ENCODE data around the gene KRT2.

The KRT2 gene

DNA sequence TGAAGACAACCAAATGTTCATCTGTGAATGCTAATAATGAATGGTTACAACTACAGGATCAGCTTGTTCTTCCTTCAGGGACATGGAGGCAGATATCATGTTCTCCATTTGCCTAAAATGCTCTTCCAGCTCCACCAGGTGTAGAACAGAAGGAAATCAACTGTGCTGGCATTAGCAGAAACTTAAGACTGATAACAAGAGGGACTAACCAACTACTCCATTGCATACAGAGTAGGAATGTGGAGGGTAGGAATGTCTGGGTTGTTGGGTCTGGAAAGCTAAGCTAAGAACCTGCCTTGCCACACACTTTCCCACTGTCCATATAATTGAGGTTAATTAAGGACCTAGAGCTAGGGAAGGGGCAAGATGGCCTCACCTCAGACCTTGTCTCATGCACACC lies 11.4 kb upstream of the KRT2 start:
- no peak for DNase-seq (ENCODE audit: low read depth in 2 of 2)

DNA sequence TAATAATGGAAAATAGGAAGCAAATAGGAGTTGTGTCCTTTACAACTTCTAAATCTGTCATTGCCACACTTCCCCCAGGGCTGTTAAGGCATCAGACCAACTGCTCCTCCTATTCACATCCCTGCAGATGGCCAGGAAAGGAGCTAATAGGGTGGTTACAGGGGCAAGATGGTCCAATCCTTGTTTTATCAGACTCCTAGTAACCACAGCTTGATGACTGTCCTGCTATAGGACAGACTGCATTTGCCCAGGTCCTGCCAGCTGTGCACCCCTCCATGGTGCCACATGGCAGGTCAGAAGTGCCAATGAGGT lies 10.9 kb upstream of the KRT2 start:
- DNase-seq (ENCODE audit: low read depth in 2 of 2): no peak

DNA sequence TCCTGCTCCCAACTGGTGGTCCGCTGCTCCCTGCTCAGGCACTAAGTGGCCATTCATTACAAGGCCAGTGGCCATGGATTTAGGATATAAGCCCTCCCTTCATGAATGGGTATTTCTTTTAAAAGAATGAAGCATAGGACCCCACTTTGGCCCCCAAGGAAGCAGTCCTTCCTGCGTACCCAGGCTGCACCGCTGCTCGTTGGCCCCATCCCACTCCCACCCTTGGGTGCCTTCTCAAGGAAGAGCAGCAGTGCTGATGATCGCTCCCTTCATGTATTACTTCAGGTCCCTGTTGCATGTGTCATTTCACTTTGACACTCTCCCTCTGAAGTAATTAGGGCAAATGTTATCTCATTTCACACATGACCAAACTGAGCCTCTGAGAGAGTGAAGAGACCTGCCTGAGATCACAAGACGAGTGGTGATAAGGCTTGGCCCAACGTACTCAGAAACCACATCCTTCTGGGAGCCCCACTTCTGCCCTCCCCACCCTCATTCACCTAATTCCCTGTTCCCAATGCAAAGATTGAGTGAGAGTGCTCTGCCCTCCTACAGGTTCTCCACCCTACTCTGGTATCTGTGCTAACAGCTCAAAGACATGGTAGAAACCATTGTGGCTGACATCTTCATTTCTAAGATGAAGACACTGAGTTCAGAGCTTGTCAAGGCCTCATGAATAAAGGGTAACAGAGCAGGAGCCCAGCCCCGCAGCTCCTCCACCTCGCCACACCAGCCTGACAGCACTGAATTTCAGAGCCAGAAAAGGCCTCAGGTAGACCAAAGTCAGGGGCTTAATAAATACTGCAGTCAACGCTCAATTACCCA lies 10.3 kb upstream of the KRT2 start:
- DNase-seq (ENCODE audit: low read depth in 2 of 2): no peak

DNA sequence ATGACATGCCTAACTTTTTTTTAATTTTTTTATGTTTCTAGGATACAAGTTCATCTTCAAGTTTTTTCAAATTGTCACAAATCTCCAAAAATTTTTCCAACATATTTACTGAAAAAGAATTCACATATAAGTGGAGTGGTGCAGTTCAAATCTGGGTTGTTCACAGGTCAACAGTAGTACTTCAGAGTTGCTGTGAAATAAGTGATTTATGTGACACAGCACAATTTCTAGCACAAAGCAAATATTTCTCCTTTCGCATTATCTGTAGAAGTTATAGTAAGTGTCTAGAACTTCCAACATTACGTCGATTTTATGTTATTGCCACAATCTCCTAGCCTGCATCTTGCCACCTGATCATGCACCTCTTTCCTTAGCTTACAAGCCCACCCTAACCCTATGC lies 9.7 kb upstream of the KRT2 start:
- DNase-seq (ENCODE audit: low read depth in 2 of 2): no peak

DNA sequence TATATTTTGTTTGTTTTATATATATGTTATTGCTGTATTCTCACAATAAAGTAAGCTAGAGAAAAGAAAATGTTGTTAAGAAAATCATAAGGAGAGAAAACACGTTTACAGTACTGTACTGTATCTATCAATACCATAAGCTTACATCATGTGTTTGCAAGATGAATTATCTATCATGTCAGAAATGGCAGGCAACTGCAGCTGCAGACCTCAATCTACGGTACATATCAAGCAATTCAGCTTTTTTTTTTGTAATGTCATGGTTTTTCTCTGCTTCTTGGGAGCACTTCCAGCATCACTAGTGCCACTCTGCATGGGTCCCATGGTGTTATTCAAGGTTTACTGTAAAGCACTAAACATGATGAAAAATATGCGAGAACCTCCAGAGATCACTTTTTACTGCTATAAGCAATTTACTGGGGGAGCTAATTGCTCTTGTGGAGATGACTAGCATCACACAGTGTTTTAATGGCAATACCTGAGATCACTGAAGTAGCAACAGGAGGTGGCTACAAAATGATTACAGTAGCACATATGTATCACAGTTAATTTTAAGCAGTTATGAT lies 9.0 kb upstream of the KRT2 start:
- DNase-seq (ENCODE audit: low read depth in 2 of 2): no peak

DNA sequence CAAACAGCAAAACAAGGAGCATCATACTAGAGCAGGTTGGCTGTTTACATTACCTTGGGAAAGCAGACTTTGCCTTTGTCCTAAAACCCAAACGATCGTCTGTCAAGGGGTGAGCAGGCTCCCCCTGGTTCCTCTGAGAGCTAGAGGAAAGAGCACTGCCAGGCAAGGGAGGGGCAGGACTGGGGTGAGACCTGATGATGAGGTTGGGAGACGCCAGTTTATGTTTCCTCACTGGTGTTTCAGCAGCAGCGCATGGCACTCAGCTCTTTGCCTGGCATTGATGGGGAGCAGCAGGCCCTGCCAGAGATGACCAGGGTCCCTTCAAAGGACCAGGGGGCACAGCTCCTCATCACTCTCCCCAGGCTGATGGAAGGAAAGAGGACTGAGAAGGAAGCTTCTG lies 7.9 kb upstream of the KRT2 start:
- DNase-seq (ENCODE audit: low read depth in 2 of 2): no peak

DNA sequence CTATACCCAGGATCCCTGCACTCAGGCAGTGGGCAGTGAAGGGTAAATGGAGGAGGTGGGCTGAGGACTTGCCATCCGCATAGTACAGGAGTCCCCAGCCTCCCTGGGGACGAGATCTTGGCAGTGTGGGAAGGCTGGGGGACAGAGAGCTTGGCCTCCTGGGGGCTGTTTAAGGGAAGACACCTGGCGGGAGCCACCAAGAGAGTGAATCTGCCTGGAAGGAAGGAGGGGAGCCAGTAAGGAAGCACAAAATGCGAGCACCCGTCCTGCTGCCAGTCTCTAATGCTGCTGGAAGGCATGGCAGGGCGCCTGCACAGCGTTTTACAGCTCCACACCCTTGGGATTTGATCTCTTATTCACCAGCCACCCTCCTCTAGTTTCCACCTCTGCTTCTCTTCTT lies 7.4 kb upstream of the KRT2 start:
- DNase-seq (ENCODE audit: low read depth in 2 of 2): no peak

DNA sequence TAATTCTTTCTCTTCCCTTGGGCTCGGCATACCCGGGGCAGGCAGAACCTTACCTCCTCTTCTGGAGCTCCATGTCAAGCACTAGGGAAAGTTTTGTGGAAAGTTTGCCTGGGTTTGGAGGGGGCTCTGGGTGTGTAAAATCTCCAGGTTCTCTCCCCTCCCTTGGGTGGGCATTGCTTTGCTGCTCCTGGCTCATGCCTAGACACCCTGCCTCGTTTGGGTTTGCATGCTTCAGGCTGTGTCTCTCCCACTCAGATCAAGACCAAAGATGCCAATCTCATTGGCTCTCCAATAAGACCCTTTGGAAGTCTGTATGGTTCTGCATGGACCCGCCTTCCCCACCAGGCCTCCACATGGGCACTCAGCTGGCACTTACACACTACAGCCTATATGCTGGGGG lies 6.2 kb upstream of the KRT2 start:
- DNase-seq (ENCODE audit: low read depth in 2 of 2): no peak

DNA sequence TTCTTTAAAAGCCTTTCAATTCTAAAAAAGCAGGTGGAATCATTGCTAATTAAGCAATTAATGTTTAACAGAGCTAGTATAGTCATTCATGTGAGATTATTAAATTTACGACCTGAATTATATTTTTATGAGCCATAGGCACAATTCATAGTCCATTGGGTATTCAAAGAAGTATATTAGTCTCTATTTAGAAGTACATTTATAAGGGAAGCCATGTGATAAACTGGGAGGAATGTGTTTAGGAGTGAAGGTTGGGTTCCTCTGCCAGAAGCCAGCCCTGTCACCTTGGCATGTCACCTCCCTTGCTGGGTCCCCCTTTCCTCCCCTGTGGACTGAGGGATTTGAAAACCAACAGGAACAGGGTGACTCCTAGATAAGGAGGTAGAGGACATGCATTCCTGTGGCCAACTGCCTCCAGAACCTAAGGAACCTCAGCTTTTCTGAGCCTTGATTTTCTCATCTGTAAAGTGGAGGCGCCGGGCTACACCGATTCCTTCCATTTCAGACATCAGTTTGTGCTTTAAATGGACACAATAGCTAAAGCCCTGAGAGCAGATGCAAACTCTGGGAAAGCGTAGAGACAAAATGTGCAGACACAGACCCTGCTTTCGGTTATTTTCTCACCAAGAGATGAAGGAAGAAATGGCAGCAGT lies 5.4 kb upstream of the KRT2 start:
- DNase-seq (ENCODE audit: low read depth in 2 of 2): no peak

DNA sequence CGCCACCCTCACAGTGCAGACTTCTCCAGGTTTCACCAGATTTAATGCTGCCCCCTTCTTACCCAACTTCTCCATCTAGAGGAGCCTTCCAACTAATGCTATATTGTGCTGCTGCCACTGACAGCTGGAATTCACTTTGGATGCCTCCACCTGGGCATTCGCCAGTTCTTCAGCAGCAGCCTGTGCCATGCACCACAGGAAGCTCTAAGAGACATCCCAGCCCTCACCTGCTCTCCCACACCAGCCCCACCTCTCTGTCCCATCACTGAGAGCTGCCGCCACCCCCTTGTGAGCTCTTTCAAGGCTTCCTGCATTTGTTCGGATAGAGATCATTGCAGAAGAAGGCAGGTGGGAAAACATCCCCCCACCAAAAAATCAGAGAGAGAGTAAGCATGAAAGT lies 4.6 kb upstream of the KRT2 start:
- DNase-seq (ENCODE audit: low read depth in 2 of 2): no peak

DNA sequence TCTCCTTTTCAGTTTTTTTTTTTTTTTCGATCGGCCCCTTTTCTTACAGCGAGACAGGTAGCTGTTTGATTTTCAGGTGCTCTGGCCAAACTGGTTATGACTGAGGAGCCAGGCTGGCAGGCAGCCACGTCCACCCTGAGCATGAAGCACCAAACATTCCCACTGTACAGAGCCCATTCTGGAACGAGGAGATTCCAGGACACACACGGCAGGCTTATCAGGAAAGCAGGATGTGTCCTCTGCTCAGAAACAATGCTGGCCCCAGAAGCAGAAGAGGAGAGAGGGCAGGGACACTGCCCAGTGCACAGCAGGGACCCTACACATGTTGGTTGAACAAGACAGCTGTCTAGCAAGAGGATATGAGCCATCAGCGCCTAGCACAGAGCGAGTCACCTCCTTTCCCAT lies 3.7 kb upstream of the KRT2 start:
- DNase-seq (ENCODE audit: low read depth in 2 of 2): no peak

DNA sequence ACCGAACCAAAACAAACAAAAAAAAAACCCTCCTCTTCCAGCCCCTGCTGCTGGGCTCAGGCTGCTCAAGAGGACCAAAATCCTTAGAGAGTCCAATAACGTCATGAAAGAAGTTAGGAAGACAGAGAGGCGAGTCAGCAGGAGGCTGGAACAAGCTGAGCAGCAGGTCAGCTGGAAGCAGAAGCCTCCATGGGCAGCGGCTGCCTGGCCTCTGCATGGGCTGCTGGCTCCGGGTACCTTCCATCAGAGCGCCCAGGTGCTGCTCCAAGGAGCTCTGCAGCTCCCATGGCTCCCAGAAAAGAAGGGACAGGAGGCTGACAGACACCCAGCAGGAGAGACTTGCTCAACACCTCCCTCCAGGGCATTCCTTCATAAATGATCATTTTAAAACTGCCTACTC lies 3.2 kb upstream of the KRT2 start:
- no peak for DNase-seq (ENCODE audit: low read depth in 2 of 2)

DNA sequence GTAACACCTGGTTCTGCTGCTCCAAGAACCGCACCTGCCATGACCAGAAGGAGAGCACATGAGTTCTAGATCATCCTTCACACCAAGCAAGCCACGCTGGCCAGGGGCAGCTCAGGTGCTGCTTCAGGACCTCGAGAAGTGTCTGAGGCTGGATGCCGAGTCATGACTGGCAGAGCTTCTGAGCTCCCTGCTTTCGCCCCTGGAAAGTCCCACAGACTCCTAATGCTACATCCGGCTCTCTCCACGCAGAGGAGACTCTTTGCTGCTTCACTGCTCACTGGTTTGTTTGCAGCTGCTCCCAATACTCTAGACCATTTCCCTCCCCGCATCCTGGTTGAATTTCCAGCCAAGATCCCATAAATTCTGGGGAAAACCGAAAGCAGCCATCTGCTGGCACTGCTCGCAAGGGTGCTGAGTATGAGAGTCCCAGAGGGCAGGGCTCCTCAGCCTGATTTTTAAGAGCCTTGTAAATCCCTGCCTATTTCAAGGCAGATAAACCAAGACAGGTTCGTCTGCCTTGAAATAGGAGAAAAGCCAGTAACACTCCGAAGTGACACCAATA lies 1.4 kb downstream of the KRT2 start:
- no peak for DNase-seq (ENCODE audit: low read depth in 2 of 2)

DNA sequence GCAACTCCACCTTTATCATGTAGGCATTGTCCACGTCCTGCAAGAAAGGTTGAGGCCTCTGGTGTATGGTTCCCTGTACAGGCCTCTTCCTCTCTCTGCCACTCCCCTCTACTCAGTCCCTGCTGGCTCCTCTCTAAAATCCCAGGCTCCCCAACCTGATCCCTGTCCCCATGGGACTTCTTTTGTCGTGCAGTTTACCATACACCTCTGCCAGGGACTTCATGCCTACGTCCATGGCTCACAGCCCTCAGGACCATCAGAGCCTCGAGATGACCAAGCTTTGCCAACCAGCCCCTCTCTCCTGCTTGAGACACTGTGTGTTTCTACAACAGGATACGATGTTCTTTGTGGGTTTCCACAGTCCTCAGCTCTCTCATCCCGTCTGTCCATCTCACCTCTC lies 2.9 kb downstream of the KRT2 start:
- DNase-seq (ENCODE audit: low read depth in 2 of 2): no peak

DNA sequence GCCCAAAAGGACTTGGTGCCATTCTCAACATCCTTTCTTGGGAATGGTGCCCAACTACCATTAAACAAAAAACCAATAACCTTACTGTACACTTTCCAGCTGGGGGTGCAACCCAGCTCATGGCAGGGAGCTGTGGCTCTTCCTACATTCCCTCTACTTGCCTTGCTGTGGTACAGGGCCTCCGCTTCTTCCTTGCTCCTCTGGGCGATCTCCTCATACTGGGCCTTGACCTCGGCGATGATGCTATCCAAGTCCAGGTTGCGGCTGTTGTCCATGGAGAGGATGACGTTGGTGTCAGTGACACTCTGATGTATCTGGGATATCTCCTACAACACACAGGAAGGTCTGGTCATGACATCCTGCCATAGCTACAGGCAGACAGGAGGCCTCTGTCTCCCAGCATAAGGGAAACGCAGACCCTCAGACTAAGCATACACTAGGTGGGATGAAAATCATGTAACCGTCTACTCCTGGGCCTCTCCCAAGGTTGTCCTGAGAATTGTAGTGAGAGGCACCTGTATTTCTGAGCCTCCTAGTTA lies 3.9 kb downstream of the KRT2 start:
- DNase-seq (ENCODE audit: low read depth in 2 of 2): no peak

DNA sequence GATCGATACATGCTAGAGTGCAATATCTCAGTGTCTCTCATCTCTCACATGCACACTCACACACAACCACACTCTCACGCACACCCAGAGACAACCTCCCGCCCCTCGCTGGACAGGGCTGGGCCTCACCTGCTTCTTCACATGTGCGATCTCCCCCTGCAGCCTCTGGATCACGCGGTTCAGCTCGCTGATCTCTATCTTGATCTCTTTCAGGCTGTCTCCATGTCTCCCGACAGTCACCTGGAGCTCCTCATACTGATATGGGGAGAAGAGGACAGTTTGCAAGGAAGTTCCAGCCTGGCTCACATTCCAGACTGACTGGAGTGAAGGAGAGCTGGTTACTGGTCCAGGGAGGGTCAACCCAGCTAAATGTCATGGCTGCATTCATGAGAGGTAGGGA lies 4.4 kb downstream of the KRT2 start:
- no peak for DNase-seq (ENCODE audit: low read depth in 2 of 2)

DNA sequence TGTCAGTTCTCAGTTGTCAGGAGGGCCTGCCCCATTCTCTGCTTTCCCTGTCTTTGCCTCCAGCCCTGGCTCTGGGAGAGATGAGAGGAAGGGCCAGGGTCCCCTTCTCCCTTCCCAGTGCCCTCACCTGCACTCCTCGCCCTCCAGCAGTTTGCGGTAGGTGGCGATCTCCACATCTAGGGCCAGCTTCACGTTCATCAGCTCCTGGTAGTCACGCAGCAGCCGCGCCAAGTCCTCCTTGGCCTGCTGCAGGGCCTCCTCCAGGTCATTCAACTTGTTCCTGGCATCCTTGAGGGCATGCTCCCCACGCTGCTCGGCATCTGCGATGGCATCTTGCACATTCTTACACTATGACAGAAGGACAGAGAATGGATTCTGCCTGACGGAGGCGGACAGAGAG lies 5.4 kb downstream of the KRT2 start:
- DNase-seq (ENCODE audit: low read depth in 2 of 2): no peak

DNA sequence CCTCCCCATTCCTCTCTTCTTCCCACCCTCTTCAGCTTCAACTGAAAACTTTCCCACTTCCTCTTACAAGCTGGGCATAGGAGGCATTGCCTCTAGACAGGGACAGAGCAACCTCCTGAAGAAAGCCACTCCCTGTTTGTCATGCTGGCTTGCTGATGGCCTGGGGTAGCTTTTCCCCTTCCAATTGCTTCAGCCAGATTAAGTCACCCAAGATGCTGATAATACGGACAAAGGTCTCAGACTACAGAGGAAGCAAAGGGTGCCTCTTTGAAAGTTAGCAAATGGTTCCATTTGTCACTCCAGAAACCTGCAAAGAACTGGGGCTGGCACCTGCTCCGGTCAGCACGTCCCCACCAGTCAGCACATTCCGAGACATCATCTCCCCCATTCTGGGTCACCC lies 6.0 kb downstream of the KRT2 start:
- no peak for DNase-seq (ENCODE audit: low read depth in 2 of 2)

DNA sequence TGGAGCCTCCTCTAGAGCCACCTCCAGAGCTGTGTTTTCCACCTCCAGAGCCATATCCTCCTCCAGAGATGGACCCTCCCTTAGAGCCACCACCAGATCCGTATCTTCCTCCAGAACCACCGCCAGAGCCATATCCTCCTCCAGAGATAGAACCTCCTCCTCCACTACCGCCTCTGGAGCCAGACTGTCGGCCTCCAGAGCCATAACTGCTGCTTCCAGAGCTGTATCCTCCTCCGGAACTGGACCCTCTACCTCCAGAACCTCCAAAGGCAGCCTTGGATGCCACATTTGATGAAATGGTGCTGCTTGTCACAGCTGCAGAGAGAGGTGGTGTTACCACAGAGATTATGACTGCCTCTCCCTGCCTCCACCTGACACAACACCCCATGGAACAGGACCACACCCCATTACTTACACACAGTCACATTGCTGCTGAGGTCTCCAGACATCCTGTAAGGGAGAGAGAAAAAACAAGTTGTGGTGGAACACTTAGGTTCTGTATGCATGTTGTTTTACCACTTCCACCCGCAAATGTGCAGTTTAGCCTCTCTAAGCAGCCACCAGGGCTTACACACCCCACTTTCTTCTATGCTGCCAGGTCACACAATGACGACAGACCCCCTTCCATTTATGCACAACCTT lies 6.8 kb downstream of the KRT2 start:
- DNase-seq (ENCODE audit: low read depth in 2 of 2): no peak

DNA sequence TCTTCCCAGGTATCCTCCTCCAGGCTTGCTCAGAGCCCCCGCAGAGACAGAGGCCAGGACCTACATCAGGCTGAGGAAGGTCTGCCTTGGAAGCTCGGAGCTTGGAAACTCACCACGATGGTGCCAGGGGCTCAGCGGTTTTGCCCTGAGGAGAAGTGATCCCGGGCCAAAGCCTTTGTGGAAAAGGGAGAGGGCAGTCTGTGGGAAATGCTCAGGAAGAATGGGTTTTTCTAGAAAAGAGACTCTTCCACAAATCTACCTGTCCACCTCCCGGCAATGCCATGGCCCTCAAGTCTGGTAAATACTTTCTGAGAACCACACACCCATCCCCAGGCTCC lies 8.0 kb downstream of the KRT2 start:
- no peak for DNase-seq (ENCODE audit: low read depth in 2 of 2)

DNA sequence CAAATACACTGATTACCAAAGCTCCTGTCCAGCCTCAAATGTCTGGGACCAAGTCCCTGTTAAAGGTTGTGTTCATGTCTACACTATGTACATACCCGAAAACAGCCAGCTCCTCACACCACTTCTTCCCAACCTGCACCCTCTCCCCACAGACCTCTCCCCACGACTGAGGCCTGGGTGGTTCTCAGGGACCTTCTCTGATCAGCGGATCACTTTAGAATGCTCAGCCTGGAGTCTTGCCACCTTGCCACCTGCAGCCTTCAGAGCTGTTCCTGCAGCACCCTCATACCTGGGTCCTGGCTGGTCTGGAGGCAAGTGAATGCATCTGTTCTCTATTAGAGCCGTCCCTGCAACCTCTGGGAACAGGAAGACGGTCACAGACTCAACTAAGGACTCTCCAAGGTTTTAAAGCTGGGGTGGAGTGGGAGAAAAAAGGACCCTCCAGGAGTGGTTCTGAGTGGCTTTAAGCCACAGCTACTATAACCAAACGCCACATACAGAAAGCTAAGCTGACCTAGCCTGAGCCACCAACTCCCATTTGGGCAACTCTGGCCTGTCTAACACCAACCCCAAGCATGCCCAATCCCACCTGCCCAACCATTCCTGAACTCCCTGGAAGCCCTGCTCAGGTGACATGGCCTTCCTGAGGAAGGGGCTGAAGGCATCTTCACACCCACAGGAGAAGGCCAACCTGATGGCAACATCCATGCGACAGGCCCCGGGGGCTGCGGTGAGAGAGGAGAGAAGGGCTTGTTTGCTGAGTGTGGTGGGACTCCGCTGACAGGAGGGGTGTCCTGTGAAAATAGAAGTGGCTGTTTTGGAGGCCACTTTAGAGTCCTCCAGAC lies 8.6 kb downstream of the KRT2 start:
- DNase-seq (ENCODE audit: low read depth in 2 of 2): no peak

DNA sequence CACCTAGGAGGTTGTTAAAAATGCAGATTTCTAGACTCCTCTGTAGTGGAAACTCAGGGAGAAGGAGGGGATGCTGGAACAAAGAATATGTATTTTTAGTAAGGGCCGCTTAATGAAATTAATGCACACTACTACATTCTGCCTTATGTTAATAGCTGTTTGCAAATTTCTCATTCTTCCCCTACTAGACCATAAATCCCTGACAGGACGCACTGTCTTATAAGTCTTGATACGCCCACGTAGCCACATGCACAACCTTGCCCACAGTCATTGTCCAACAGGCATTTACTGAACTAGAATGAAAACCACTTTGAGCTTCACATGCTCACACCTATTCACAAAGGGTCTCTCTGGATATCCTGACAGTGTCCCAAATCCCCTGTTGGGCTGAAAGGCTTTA lies 10.5 kb downstream of the KRT2 start:
- no peak for DNase-seq (ENCODE audit: low read depth in 2 of 2)
